K562 (cell line): ENCODE results near the gene PIK3CB. TPM values are rescaled to one million over a fixed set of nuclear protein-coding genes. Genes with fewer than 3 reads are reported as not detected.

Source experiments
- ATAC-seq: fragments of 200-7000 bp; cut with Tn5 transposase; 3 replicates; pipeline ENCODE4 v1.9.1; 2020; ENCODE audit warnings: moderate library complexity
- BruUV-seq: library from RNA; stranded (reverse); fragments of 400-500 nt; replicated peaks from 2 replicates; lab custom pipeline; 2021; lab: Mats Ljungman, UMichigan
- CTCF ChIA-PET: fragments of 300-600 bp; formaldehyde crosslinking; extraction: SDS; loops from one replicate; lab custom pipeline; 2021; ENCODE audit warnings: low intra/inter-chr PET ratio; lab: Yijun Ruan, JAX
- POLR2A ChIA-PET: fragments of 300-600, 350-650 bp; sonication (Branson Sonifier 250); formaldehyde crosslinking; extraction: SDS; loops from one replicate; lab custom pipeline; 2021; ENCODE audit warnings: antibody characterized with exemption, inconsistent platforms; lab: Yijun Ruan, JAX
- DNase-seq, 4 experiments: peaks; one replicate each; pipeline versions ENCODE4 v3.0.0 to v3.0.0-alpha.2; 2011 to 2018; ENCODE audit warnings: low spot score in 3 of 4, mixed read lengths in 3 of 4; ENCODE audit errors: extremely low read depth in 1 of 4
- FAIRE-seq: peaks from 2 replicates; lab custom pipeline; 2011; peaks lifted over from hg19 to GRCh38; lab: Jason Lieb, UNC
- H2AFZ ChIP-seq: 2 replicates; pipeline ENCODE4 v1.6.0; 2011; ENCODE audit warnings: low read depth, low read length, control low read depth, inconsistent platforms
- H3K27ac ChIP-seq: fragments of 200-600 bp; 3 replicates; pipeline ENCODE4 v1.8.0; 2011; ENCODE audit warnings: low read depth, mild to moderate bottlenecking, control low read depth, inconsistent platforms, low read length, moderate library complexity, mixed read lengths; ENCODE audit errors: extremely low read depth
- H3K27me3 ChIP-seq, 2 experiments: fragments of 300-600 bp in 1 of 2; 2 replicates in 1 of 2; 3 replicates in 1 of 2; pipeline versions ENCODE4 v1.6.0 to v1.8.0; 2011; ENCODE audit warnings: inconsistent platforms in 2 of 2, low read length in 2 of 2, mild to moderate bottlenecking in 1 of 2, mixed read lengths in 1 of 2, moderate library complexity in 1 of 2; ENCODE audit not compliant: control insufficient read depth in 2 of 2, insufficient read depth in 2 of 2
- H3K36me3 ChIP-seq: fragments of 300-600 bp; 3 replicates; pipeline ENCODE4 v1.8.0; 2011; ENCODE audit warnings: mild to moderate bottlenecking, low read length, inconsistent platforms; ENCODE audit not compliant: control insufficient read depth, insufficient read depth
- H3K4me1 ChIP-seq, 2 experiments: fragments of 200-600 bp in 1 of 2; replicated peaks in 1 of 2; 2 replicates in 1 of 2; 3 replicates in 1 of 2; pipeline versions ENCODE4 v1.5.1 to v1.8.0; 2011; ENCODE audit warnings: inconsistent platforms in 2 of 2, low read length in 2 of 2, mild to moderate bottlenecking in 1 of 2, mixed read lengths in 1 of 2, moderate library complexity in 1 of 2; ENCODE audit not compliant: control insufficient read depth in 2 of 2, insufficient read depth in 2 of 2
- H3K4me2 ChIP-seq: 2 replicates; pipeline ENCODE4 v1.6.1; 2011; ENCODE audit warnings: low read length, control low read depth, inconsistent platforms, mixed read lengths; ENCODE audit not compliant: insufficient read depth
- H3K4me3 ChIP-seq: fragments of 200-600 bp; sonication (generic), shearing (Covaris generic); 2 replicates; pipeline ENCODE4 v1.5.1; 2016; ENCODE audit warnings: control low read depth, inconsistent platforms
- H3K79me2 ChIP-seq: fragments of 200-600 bp; 3 replicates; pipeline ENCODE4 v1.8.0; 2011; ENCODE audit warnings: low read length, inconsistent platforms; ENCODE audit not compliant: control insufficient read depth, insufficient read depth
- H3K9ac ChIP-seq, 2 experiments: 2 replicates each; pipeline versions ENCODE4 v1.6.0 to v1.6.1; 2011; ENCODE audit warnings: low read depth in 2 of 2, low read length in 2 of 2, control low read depth in 1 of 2, inconsistent platforms in 1 of 2, mild to moderate bottlenecking in 1 of 2, mixed read lengths in 1 of 2; ENCODE audit not compliant: insufficient read depth in 1 of 2
- H3K9me1 ChIP-seq: one replicate; pipeline ENCODE4 v1.6.0; 2011; ENCODE audit warnings: inconsistent platforms, mild to moderate bottlenecking, low read length, moderate library complexity; ENCODE audit not compliant: control insufficient read depth, insufficient read depth
- H3K9me3 ChIP-seq: replicated peaks from 2 replicates; pipeline ENCODE4 v1.5.1; 2011; ENCODE audit warnings: low read depth, low read length, inconsistent platforms; ENCODE audit not compliant: control insufficient read depth, insufficient read depth
- H4K20me1 ChIP-seq: replicated peaks from 2 replicates; pipeline ENCODE4 v1.6.1; 2011; ENCODE audit warnings: low read length, inconsistent platforms, mixed read lengths; ENCODE audit not compliant: control insufficient read depth, insufficient read depth
- NRF1 ChIP-seq, 2 experiments: fragments of 450-650 bp; IDR thresholded peaks in 1 of 2; conservative IDR thresholded peaks in 1 of 2; 2 replicates each; pipeline ENCODE4 v1.6.1; 2014; ENCODE audit warnings: mild to moderate bottlenecking in 2 of 2
- POLR2B ChIP-seq: fragments of 450-650 bp; IDR thresholded peaks from 2 replicates; pipeline ENCODE4 v1.6.1; 2018; ENCODE audit warnings: low read depth; ENCODE audit not compliant: partially characterized antibody
- in situ Hi-C: fragments of 300-500 bp; cut with MboI; formaldehyde crosslinking; loops from 4 replicates; pipeline ENCODE4 v1.15.0; 2018; ENCODE audit warnings: inconsistent platforms, mixed read lengths
- intact Hi-C: fragments of 100-400 bp; cut with micrococcal nuclease; formaldehyde crosslinking; loops from 2 replicates; pipeline ENCODE4 v1.14.2; 2022
- polyA plus RNA-seq, 8 experiments: library from polyadenylated mRNA; depleted of rRNA in 4 of 8; stranded (reverse) in 5 of 8; unstranded in 3 of 8; fragments of >200 nt; fragmentation: Nextera tagmentation in 2 of 8; fragmentation: Illumina TruSeq in 1 of 8; extraction: Ambion mirVana in 2 of 8; extraction: Trizol in 1 of 8; gene quantifications; 2 replicates each; pipeline versions ENCODE4 v1.2.1 to v1.2.3, GENCODE V29; 2011 to 2014; ENCODE audit warnings: inconsistent platforms in 1 of 8, missing spikeins in 1 of 8
- total RNA-seq, 7 experiments: library from RNA; depleted of rRNA in 6 of 7; stranded (reverse); fragments of >200 nt in 6 of 7; fragmentation: Illumina TruSeq in 2 of 7; extraction: Trizol in 2 of 7; gene quantifications; 2 replicates each; pipeline versions ENCODE4 v1.2.1 to v1.2.3, GENCODE V29; 2011 to 2021; ENCODE audit warnings: low replicate concordance in 1 of 7
- TF ChIP-seq, protein P1 (sequence below): IDR thresholded peaks from 2 replicates; pipeline ENCODE4 v1.6.1; 2016; ENCODE audit warnings: missing genetic modification characterization, missing compliant biosample characterization
- TF ChIP-seq, protein P2 (sequence below): fragments of 450-650 bp; IDR thresholded peaks from 2 replicates; pipeline ENCODE4 v1.6.1; 2016; ENCODE audit warnings: mild to moderate bottlenecking, moderate library complexity
- TF ChIP-seq, protein P3 (sequence below): fragments of 450-650 bp; IDR thresholded peaks from 2 replicates; pipeline ENCODE4 v1.6.1; 2018; ENCODE audit warnings: mild to moderate bottlenecking, low read depth; ENCODE audit not compliant: partially characterized antibody

Gene PIK3CB
- total and polyA plus RNA-seq, 9 of the 15 experiments (the other 6 are each of a cell fraction or from before 2014, with no cell fraction given): 15.3 to 62.6 (median 28.3) TPM

DNA sequence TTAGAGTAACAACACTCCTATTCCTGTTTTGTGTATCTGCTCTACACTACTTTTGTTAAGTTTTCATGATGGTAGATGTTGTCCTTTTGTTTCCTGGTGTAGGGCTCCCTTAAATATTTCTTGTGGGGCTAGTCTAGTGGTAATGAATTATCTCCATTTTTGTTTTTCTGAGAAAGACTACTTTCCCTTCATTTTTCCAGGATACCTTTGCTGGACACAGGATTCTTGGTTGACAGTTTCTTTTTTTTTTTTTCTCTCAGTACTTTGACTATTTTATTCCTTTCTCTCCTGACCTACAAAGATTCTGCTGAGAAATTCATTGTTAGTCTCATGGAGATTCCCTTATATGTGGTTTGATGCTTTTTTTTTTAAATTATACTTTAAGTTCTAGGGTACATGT is 188.2 kb downstream of the PIK3CB start:
- Histone ChIP-seq H3K4me3 (no peak overlapping the region), H4K20me1 (no peaks in the 10 kb centered on the region), H3K4me1 (no peaks in the 10 kb centered on the region), H3K9ac (no peak overlapping the region), H3K79me2 (no peaks in the 10 kb centered on the region), H3K9me3 (peaks cover 18% of the 10 kb centered on the region), H3K27ac (no peak overlapping the region), H3K36me3 (peaks cover 27% of the 10 kb centered on the region), H2AFZ (no peak overlapping the region), H3K9me1 (no peaks in the 10 kb centered on the region), H3K27me3 (no peaks in the 10 kb centered on the region), H3K4me2 (no peak overlapping the region)
- intact Hi-C loops: no loop called here
- no peak for ATAC-seq
- in situ Hi-C loops: no loop called here
- FAIRE-seq: no peak
- POLR2A ChIA-PET: interaction anchor here (0.6 kb wide), 1 partner anchor 21 kb away, joined by 3 read pairs; no protein-coding TSS in a partner anchor
- TF ChIP-seq, protein P1, sequence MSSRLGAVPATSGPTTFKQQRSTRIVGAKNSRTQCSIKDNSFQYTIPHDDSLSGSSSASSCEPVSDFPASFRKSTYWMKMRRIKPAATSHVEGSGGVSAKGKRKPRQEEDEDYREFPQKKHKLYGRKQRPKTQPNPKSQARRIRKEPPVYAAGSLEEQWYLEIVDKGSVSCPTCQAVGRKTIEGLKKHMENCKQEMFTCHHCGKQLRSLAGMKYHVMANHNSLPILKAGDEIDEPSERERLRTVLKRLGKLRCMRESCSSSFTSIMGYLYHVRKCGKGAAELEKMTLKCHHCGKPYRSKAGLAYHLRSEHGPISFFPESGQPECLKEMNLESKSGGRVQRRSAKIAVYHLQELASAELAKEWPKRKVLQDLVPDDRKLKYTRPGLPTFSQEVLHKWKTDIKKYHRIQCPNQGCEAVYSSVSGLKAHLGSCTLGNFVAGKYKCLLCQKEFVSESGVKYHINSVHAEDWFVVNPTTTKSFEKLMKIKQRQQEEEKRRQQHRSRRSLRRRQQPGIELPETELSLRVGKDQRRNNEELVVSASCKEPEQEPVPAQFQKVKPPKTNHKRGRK (tag): 0 out of 2 replicates have a peak, but pooled peaks have one; percentile 9
- TF ChIP-seq POLR2B (peak; percentile 32), NRF1 (conservative IDR thresholded peaks at IDR 0.05 in 1 of 2, IDR thresholded peaks at IDR 0.05 in 1 of 2) (no peak)
- TF ChIP-seq, protein P2, sequence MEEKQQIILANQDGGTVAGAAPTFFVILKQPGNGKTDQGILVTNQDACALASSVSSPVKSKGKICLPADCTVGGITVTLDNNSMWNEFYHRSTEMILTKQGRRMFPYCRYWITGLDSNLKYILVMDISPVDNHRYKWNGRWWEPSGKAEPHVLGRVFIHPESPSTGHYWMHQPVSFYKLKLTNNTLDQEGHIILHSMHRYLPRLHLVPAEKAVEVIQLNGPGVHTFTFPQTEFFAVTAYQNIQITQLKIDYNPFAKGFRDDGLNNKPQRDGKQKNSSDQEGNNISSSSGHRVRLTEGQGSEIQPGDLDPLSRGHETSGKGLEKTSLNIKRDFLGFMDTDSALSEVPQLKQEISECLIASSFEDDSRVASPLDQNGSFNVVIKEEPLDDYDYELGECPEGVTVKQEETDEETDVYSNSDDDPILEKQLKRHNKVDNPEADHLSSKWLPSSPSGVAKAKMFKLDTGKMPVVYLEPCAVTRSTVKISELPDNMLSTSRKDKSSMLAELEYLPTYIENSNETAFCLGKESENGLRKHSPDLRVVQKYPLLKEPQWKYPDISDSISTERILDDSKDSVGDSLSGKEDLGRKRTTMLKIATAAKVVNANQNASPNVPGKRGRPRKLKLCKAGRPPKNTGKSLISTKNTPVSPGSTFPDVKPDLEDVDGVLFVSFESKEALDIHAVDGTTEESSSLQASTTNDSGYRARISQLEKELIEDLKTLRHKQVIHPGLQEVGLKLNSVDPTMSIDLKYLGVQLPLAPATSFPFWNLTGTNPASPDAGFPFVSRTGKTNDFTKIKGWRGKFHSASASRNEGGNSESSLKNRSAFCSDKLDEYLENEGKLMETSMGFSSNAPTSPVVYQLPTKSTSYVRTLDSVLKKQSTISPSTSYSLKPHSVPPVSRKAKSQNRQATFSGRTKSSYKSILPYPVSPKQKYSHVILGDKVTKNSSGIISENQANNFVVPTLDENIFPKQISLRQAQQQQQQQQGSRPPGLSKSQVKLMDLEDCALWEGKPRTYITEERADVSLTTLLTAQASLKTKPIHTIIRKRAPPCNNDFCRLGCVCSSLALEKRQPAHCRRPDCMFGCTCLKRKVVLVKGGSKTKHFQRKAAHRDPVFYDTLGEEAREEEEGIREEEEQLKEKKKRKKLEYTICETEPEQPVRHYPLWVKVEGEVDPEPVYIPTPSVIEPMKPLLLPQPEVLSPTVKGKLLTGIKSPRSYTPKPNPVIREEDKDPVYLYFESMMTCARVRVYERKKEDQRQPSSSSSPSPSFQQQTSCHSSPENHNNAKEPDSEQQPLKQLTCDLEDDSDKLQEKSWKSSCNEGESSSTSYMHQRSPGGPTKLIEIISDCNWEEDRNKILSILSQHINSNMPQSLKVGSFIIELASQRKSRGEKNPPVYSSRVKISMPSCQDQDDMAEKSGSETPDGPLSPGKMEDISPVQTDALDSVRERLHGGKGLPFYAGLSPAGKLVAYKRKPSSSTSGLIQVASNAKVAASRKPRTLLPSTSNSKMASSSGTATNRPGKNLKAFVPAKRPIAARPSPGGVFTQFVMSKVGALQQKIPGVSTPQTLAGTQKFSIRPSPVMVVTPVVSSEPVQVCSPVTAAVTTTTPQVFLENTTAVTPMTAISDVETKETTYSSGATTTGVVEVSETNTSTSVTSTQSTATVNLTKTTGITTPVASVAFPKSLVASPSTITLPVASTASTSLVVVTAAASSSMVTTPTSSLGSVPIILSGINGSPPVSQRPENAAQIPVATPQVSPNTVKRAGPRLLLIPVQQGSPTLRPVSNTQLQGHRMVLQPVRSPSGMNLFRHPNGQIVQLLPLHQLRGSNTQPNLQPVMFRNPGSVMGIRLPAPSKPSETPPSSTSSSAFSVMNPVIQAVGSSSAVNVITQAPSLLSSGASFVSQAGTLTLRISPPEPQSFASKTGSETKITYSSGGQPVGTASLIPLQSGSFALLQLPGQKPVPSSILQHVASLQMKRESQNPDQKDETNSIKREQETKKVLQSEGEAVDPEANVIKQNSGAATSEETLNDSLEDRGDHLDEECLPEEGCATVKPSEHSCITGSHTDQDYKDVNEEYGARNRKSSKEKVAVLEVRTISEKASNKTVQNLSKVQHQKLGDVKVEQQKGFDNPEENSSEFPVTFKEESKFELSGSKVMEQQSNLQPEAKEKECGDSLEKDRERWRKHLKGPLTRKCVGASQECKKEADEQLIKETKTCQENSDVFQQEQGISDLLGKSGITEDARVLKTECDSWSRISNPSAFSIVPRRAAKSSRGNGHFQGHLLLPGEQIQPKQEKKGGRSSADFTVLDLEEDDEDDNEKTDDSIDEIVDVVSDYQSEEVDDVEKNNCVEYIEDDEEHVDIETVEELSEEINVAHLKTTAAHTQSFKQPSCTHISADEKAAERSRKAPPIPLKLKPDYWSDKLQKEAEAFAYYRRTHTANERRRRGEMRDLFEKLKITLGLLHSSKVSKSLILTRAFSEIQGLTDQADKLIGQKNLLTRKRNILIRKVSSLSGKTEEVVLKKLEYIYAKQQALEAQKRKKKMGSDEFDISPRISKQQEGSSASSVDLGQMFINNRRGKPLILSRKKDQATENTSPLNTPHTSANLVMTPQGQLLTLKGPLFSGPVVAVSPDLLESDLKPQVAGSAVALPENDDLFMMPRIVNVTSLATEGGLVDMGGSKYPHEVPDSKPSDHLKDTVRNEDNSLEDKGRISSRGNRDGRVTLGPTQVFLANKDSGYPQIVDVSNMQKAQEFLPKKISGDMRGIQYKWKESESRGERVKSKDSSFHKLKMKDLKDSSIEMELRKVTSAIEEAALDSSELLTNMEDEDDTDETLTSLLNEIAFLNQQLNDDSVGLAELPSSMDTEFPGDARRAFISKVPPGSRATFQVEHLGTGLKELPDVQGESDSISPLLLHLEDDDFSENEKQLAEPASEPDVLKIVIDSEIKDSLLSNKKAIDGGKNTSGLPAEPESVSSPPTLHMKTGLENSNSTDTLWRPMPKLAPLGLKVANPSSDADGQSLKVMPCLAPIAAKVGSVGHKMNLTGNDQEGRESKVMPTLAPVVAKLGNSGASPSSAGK: 0 out of 2 replicates have a peak, but pooled peaks have one; percentile 34
- TF ChIP-seq, protein P3, sequence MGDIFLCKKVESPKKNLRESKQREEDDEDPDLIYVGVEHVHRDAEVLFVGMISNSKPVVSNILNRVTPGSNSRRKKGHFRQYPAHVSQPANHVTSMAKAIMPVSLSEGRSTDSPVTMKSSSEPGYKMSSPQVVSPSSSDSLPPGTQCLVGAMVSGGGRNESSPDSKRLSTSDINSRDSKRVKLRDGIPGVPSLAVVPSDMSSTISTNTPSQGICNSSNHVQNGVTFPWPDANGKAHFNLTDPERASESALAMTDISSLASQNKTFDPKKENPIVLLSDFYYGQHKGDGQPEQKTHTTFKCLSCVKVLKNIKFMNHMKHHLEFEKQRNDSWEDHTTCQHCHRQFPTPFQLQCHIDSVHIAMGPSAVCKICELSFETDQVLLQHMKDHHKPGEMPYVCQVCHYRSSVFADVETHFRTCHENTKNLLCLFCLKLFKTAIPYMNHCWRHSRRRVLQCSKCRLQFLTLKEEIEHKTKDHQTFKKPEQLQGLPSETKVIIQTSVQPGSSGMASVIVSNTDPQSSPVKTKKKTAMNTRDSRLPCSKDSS: peak; percentile 57
- no TSS peak for BruUV-seq
- CTCF ChIA-PET: no interaction called here
- DNase-seq: no peak
